ENCODE measurements around the gene COL26A1.
"Not testable (repeated sequence)": the region's sequence is repeated elsewhere in the genome, so short reads cannot be mapped to it uniquely, and the experiment has no call there.

Gene COL26A1

DNA sequence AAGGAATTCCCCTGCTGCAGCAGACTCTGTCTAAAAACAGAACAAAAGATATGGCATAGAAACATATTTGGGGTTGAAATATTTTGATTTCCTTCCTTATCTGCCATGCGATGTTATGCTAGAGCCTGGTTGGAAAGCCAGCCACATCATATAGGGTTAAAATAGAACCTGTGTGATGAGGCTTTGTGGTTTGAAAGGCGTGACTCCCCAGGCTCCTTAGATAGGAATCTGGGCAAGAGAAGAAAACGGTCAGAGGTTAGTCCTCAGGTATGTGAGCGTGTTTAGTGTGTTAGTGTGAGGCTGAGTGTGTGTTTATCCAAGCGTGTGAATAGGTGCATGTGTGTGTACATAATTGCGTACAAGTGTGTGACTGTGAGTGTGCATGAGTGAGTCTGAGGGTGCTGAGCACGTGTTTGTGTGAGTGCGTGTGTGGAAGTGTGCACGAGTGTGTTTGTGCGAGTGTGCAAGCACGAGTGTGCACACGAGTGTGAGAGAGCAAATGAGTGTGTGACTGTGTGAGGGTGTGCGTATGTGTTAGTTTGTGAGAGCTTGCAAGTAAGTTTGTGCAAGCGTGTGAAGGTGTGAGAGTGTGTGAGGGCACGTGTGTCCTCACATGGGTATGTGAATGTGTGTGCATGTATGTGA lies 79.9 kb downstream of the COL26A1 start:
- no peak for DNase-seq (ENCODE audit: low spot score)

DNA sequence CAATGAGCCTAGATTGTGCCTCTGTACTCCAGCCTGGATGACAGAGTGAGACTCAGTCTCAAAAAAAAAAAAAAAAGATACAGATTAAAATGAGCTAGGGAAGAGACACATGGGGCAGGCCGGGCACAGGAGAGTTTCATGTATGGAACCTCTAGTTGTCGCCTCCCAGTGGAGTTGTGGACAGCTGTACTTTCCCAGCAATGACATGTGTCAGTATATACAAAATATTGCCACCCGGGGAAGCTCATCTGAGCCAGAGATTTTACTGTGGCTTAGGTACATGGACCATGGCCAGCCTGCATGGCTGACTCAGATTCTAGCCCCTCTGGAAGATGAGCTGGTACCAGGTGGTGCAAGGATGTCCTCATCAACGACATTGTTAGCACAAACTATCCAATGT lies 87.4 kb downstream of the COL26A1 start:
- no peak for DNase-seq (ENCODE audit: low spot score)

DNA sequence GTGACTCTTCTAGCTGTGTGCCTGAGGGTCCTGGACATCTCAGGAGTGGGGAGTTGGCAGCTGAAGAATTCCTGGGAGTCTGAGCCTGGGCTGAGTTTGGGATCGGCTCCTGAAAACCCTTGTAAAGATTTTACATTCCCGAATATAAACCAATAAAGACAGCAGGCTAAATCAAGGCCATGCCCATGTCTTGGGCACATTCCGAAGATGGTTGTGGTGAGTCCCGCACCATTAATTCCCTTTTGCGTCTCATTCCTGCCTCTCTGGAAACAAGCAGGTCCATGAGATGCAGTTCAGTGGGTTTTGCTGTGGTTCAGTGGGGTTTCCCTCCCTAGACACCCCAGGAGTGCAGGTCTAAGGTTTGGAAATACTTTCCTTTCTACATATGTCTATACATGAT lies 90.9 kb downstream of the COL26A1 start:
- no peak for DNase-seq (ENCODE audit: low spot score)

DNA sequence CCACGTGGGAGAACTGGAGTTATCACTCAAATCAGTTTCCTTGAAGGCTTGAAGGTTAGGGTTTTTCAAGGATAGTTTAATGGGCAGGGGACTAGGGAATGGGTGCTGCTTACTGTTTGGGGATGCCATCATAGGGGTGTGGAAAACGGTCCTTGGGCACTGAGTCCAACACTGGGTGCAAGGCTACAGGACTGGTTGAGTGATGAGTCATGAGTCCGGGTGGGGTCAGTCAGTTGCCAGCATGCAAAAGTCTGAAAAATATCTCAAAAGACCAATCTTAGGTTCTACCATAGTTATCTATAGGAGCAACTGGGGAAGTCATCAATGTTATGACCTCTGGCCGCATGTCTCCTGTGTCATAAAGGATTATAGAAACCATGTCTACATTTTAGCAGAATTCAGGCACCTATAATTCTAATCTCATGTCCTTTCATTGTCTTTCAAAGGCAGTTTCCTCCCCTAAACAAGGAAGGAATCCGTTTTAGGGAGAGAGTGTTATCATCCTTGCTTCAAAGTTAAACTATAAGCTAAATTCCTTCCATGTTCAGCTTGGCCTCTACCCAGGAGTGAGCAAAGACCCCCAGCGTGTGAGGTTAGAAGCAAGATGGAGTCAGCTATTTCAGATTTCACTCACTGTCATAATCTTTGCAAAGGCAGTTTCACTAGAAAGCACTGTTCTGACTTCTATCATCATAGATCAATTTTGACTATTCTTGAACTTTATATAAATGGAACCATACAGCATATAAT lies 94.5 kb downstream of the COL26A1 start:
- no peak for DNase-seq (ENCODE audit: low spot score)

DNA sequence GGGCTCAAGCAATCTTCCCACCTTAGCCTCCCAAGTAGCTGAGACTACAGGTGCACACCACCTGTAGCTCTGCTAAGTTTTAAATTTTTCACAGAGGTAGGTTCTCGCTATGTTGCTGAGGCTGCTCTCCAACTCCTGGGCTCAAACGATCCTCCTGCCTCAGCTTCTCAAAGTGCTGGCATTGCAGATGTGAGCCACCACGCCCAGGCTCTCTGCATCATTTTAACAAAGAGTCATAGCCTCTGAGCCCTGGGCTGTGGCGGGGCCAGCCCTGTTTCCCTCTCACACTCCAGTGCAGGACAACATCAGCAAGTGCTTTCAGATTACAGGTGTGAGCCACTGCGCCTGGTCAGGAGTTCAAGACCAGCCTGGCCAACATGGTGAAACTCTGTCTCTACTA lies 102.5 kb downstream of the COL26A1 start:
- no peak for DNase-seq (ENCODE audit: low spot score)

DNA sequence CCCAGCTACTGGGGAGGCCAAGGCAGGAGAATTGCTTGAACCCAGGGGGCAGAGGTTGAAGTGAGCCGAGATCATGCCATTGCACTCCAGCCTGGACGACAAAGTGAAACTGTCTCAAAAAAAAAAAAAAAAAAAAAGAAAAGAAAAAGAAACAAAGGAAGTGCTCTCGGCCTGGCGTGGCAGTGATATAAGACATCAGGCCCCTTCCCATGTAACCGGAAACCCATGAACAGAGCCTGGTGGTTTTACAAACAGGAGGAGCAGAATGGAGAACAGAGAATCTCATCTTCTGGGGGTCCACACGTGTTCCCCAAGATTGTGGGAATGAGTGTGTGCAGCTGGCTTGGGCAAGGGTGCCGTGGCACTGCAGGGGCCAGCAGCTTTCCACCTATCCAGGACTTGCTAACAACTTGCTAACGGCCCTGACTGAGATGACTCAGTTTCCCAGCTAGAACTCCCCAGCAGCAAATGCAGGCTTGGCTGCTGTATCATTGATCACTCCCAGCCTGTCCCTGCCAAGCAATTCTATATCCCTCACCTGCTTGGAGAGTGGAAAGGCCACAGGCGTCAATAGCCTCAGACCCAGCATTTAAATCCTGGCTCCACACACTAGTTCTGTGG lies 103.0 kb downstream of the COL26A1 start:
- no peak for DNase-seq (ENCODE audit: low spot score)

DNA sequence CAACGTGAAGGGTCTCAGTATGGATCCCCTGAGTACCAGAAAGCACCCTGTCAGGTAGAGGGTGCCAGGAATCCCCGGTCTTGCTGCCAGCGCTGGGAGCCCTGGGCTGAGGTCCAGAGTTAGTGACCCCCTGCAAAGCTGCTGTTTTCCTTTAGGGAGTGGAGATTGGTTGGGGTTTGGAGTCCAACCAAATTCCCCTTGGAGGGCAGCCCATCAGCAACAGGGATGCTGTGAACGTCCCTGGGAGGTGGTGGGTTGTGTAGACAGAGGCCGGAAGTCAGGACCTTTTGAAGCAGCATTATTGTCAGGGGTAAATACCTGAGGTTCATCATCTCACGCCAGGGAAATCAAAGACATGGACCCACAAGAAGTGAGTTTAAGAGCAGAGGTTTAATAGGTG lies 104.2 kb downstream of the COL26A1 start:
- no peak for DNase-seq (ENCODE audit: low spot score)

DNA sequence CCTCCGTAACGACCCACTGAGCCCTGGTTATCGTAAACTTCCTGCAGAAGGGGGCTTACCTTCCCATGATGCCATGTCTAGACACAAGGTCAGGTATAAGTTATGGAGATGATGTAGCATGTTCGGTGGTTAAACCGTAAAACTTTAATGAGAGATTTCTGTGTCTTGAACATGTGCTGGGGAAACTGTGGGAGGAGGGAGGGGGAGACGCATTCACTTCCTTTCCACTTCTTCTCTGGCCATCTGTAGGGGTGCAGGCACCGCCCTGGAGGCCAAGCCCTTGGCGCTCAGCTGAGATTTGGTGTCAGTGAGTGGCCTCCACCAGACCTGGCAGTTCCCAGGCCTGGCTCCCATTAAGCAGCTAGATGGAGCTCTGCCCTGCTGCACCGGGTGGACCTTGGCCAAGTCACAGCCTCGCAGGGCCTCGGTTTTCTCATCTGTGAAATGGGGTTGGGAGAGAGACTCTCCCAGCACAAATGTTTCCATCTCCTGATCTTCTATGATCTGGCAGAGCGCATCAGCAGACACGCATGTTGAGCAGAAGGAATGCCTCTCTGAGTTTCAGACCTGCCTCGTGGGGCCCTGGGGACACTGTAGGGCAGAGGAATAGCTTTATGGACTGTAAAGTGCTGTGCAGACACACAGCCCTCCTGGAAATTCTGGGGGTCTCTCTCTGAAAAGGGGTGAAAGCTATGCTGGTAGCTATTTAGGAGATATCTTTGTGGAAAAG lies 106.0 kb downstream of the COL26A1 start:
- DNase-seq (ENCODE audit: low spot score): no peak

DNA sequence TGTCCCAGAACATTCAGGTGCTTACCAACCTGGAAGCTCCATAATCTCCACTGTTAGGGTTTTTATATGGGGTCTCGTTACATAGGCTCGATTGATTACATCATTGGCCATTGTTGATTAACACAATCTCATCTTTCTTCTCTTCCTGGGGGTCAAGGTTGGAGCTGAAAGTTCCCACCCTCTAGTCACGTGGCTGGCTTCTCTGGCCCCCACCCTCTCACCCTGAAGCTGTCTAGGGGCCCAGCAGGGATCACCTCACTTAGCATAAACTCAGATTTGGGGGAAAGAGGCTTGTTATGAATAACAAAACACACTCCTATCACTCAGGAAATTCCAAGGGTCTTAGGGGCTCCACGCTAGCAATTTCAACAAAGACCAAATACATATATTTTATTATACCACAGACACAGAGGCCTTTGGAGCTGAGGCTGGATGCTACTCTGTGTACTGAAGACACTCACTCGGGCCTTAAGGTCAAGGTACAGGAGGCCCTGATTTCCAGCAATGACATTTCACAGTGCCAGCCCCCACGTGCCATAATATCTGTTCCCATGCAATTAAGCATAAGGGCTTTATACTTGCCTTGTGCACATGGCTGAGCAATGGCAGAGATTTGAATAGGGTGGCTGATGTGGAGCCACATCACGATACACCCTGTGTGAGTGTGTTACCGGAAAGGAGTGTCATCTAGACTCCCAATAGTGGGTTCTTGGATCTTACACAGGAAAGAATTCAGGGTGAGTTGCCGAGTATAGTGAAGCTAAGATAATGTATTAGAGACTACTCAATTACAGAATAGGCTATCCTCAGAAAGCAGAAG lies 108.2 kb downstream of the COL26A1 start:
- no peak for DNase-seq (ENCODE audit: low spot score)

DNA sequence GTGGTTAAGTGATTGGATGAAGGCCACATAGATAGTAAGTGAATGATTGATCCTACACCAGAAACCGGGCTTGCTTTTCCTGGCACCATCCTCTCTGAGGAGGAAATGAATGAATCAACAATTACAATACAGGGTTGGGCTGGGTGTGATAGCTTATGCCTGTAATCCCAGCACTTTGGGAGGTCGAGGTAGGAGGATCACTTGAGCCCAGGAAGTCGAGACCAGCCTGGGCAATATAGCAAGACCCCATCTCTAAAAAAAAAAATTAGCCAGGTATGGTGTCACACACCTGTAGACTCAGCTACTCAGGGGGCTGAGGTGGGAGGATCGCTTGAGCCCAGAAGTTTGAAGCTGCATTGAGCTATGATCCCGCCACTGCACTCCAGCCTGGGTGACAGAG lies 111.5 kb downstream of the COL26A1 start:
- DNase-seq (ENCODE audit: low spot score): no peak

DNA sequence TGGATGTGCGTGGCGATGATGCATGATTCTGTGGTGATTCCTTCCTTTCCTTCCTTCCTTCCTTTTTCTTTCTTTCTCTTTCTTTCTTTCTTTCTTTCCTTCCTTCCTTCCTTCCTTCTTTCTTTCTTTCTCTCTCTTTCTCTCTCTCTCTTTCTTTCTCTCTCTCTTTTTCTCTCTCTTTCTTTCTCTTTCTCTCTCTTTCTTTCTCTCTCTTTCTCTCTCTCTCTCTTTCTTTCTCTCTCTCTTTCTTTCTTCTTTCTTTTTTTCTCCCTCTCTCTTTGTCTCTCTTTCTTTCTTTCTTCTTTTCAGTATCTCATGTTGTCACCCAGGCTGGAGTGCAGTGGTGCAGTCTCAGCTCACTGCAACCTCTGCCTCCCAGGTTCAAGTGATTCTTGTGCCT lies 113.0 kb downstream of the COL26A1 start:
- DNase-seq (ENCODE audit: low spot score): not testable (repeated sequence)

DNA sequence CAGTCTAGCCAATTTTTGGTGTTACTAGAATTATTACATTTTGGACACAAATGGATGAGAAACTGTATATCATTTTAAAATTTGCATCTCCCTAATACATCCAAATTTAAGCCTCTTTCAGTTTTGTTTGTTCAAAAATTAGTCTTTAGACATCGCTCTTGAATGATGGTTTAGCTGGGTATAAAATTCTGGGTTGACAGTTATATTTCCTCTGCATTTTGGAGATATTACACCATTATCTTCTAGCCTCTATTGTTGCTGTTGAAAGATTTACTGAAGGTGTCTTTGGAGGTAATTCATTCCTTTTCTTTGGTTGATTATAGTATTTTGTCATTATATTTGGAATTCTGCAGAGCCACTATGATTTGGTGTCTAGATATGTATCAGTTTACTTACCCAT lies 116.5 kb downstream of the COL26A1 start:
- DNase-seq (ENCODE audit: low spot score): no peak

DNA sequence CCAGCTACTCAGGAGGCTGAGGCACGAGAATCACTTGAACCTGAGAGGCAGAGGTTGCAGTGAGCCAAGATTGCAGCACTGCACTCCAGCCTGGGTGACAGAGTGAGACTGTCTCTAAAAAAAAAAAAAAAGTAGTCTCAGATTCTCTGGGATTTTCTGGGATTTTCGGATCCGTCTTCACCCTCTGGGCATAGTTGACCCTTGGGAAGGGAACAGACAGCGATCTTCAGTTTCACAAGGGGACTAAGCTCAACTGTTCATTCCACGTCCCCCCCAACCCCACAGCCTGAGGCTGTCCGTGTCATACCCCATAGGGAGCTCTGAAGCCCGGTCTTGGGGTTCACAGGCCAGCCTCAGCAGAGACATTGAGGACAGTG lies 123.4 kb downstream of the COL26A1 start:
- not testable (repeated sequence) for DNase-seq (ENCODE audit: low spot score)

DNA sequence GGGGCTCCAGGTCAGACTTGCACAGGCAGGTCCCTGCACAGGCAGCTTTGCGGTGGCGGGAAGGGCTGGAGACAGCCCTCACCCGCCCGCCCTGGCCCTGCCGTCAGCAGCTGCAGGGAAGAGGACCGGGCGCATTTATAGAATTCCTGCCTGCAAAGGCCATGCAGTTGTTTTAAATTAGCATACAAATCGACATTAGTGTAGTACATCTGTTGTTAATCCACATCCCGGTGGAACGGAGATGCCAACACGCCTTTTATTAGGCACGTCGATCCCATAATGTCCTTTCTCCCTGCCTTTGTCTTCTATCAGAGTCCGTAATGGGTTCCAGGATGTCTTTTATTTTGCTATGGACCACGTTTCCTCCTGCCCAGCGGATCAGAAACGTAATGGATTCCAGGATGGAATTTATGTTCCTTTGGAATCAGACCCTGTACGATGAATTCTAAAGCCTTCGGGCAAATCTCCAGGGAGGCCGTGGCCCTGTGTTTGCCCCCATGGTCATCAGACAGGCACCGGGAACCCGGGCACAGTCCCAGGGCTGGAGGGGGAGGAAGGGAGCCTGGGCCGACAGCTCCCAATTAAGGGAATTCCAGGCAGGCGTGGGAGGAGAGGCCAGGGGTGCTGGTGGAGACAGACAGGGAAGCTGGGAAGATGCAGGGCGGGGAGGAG lies 123.9 kb downstream of the COL26A1 start:
- peak; percentile 66 for DNase-seq (ENCODE audit: low spot score)

DNA sequence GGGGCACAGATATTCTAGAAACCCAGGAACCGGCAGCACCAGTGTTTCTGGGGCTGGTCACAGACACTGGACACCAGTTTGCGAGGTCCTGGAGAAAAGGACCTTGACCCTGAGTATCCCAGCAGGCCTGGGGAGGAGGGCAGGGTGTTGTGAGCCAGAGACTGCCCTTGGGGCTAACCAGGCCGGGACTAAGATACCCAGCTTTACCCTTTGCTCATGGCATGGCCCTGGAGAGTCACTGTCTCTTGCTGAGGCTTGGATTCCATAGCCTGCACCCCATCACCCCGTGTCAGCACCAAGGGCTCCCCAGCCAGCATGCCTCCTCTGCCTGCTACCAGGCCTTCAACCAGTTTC lies 124.4 kb downstream of the COL26A1 start:
- no peak for DNase-seq (ENCODE audit: low spot score)

DNA sequence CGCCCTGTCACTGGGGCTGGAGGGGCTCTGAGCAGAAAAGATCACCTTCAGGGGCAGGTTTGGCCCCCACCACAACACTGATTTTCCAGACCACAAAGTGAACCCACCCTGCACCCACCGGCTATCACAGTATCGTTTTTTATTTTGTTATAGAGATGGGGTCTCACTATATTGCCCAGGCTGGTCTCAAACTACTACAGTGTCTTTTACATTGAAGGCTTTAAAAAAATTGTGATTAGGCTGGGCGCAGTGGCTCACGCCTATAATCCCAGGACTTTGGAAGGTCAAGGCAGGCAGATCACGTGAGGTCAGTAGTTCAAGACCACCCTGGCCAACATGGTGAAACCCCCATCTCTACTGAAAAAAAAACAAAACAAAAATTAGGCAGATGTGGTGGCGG lies 125.1 kb downstream of the COL26A1 start:
- no peak for DNase-seq (ENCODE audit: low spot score)

DNA sequence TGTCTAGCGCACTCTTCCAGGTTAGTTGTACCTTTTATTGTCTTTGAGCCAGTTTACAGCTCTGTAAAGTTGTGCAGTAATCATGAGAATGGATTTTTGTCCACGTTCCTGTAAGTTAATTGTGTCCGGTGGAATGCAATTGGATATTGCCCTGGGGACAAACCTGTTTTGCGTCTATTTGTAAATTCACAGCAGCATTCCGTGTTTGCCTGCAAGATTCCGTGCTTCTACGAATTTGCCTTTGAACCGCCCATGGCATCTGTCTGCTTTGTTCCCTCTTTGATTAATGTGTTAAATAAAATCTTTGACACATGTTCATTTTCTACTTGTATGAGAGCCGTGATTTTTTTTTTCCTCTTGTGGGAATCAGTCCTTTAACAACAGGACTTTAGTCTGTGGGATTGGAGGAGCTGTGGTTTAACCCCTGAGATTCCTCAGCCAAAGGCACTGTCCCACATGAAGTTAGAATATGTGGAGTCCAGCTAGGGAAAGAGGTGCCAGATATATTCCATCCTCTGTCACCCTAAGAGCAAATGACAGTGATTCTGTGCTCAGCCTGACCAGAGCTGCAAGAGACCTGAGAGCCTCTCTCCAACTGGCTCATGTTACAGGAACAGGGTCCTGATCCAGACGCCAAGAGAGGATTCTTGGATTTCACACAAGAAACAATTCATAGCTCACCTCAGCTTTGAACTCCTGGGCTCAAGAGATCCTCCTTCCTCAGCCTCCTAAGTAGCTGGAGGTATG lies 126.3 kb downstream of the COL26A1 start:
- no peak for DNase-seq (ENCODE audit: low spot score)

DNA sequence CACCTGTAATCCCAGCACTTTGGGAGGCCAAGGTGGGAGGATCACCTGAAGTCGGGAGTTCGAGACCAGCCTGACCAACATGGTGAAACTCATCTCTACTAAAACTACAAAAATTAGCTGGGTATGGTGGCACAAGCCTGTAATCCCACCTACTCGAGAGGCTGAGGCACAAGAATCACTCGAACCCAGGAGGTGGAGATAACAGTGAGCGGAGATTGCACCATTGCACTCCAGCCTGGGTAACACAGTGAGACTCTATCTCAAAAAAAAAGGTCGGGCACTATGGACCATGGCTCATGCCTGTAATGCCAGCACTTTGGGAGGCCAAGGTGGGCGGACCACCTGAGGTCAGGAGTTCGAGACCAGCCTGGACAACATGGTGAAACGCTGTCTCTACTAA lies 127.8 kb downstream of the COL26A1 start:
- DNase-seq (ENCODE audit: low spot score): not testable (repeated sequence)

DNA sequence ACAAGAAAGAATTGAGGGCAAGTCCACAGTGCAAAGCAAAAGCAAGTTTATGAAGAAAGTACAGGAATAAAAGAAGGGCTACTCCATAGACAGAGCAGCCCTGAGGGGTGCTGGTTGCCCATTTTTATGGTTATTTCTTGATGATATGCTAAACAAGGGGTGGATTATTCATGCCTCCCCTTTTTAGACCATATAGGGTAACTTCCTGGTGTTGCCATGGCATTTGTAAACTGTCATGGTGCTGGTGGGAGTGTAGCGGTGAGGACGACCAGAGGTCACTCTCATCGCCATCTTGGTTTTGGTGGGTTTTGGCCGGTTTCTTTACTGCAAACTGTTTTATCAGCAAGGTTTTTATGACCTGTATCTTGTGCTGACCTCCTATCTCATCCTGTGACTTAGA lies 128.8 kb downstream of the COL26A1 start:
- not testable (repeated sequence) for DNase-seq (ENCODE audit: low spot score)

DNA sequence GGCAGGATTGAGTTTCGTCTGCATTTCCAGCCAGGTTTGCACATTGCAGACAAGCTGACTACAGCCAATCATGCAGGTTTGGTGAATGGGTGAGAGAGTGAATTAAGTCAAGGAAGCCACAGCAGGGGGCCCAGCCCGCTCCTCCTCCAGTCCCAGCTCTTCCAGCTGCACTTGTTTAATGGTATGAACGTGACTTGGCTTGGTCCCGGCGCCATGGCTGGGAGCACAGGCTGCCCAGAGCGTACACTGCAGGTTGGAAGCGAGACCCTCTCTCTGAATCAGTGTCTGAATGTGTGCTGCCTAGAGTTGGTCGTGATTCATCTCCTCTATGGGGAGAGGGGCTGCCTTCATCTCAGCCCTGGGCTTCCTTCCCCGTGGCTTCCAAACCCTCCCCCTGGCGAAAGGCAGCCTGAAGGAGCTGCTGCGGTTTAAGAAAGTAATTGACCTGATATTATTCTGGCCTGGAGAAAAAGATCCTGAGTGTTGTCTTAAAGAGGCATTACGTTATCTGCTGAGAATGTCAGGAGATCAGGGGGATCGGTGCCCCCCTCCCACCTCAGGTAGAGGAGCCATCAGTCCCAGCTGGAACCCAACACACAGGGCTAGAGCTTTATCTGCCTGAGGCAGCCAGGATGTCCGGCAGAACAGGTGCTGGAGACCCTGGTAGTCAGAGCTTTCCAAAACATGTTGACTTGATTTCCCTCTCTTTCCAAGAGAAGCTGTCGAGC lies 132.1 kb downstream of the COL26A1 start:
- no peak for DNase-seq (ENCODE audit: low spot score)
